Breast epithelium (tissue), 3 donors: ENCODE measurements around the gene GTPBP8.

Source experiments
- CTCF ChIP-seq, 3 donors: fragments of 450-650 bp; IDR thresholded peaks; one replicate each; pipeline ENCODE4 v1.5.1; 2016 to 2017; ENCODE audit warnings: antibody characterized with exemption in 3 of 3, mild to moderate bottlenecking in 3 of 3, moderate library complexity in 3 of 3
- POLR2A ChIP-seq: fragments of 450-650 bp; IDR thresholded peaks from one replicate; pipeline ENCODE4 v1.6.1; 2016; ENCODE audit warnings: antibody characterized with exemption, mild to moderate bottlenecking, moderate library complexity
- POLR2AphosphoS5 ChIP-seq, 3 donors: sonication (generic); formaldehyde crosslinking; IDR thresholded peaks; one replicate each; pipeline ENCODE4 v1.6.1; 2017; ENCODE audit warnings: antibody characterized with exemption in 3 of 3

- TF ChIP-seq CTCF (IDR thresholded peaks at IDR 0.05) (no peak), POLR2AphosphoS5 (IDR thresholded peaks at IDR 0.05) (no peak), POLR2A (no peak)
These were observed 23.0 kb upstream of the GTPBP8 start for GRCh38 chr3:112967828-112968227.
